Astrocyte (in vitro differentiated cells and primary cell): Measurements from ENCODE around the gene AMPD3.

Experiments used
- CTCF ChIP-seq: IDR thresholded peaks from 2 replicates; pipeline ENCODE4 v1.5.1; 2011; ENCODE audit warnings: low read depth, mild to moderate bottlenecking, inconsistent platforms, low read length, moderate library complexity; ENCODE audit not compliant: insufficient read depth
- EZH2 ChIP-seq: IDR thresholded peaks from 2 replicates; pipeline ENCODE4 v1.6.1; 2012; ENCODE audit warnings: mild to moderate bottlenecking, low read length, inconsistent platforms; ENCODE audit not compliant: insufficient read depth

- TF ChIP-seq CTCF (no peak), EZH2 (no peak)
Observed at GRCh38 chr11:10439351-10439750, 15.7 kb upstream of the AMPD3 start.
